HG03196 (cell line): ENCODE data around the gene C2CD4C.
"Not testable (repeated sequence)": the region's sequence is repeated elsewhere in the genome, so short reads cannot be mapped to it uniquely, and the experiment has no call there.

Source experiments
- ATAC-seq: cut with Tn5 transposase; IDR thresholded peaks from one replicate; pipeline ENCODE4 v1.9.1; 2021; ENCODE audit not compliant: unreplicated experiment

The C2CD4C gene

DNA sequence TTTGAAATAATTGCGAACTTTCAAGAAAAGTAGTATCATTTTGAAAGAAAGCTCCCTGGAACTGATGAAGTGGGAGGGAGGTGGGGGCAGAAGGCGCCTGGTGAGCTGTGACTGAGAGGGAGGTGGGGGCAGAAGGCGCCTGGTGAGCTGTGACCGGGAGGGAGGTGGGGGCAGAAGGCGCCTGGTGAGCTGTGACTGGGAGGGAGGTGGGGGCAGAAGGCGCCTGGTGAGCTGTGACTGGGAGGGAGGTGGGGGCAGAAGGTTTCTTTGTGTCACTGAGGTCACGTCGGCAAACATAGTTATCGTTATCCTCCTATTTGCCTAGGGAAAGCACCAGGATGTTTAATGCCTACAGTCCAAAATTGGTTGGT is 24.2 kb downstream of the C2CD4C start:
- no peak for ATAC-seq

GRCh38 chr19:383922-384798 is 24.8 kb downstream of the C2CD4C start:
- no peak for ATAC-seq

- ATAC-seq: no peak
Measured at GRCh38 chr19:383040-383439, 25.9 kb downstream of the C2CD4C start.

GRCh38 chr19:382578-382977 is 26.4 kb downstream of the C2CD4C start:
- peak; percentile 53 for ATAC-seq

- ATAC-seq: not testable (repeated sequence)
Measured at GRCh38 chr19:381901-382300, 27.0 kb downstream of the C2CD4C start.

- not testable (repeated sequence) for ATAC-seq
Measured at GRCh38 chr19:380618-381219, 28.2 kb downstream of the C2CD4C start.

DNA sequence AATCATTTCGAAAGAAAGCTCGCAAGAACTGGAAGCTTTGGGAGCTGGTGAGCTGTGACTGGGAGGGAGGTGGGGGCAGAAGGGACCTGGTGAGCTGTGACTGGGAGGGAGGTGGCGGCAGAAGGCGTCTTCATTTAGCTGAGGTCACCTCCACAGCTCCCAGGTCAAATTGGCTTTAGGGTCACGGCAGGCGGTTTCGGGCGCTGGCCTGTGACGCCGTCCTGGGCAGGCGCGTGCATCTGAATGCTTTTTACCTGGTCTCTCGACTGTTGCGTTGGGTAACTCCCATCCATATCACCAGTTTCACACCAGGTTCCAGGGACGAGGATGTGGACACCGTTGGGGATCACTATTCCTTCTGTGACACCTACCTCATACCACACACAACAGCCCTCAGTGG is 29.2 kb downstream of the C2CD4C start:
- ATAC-seq: no peak

DNA sequence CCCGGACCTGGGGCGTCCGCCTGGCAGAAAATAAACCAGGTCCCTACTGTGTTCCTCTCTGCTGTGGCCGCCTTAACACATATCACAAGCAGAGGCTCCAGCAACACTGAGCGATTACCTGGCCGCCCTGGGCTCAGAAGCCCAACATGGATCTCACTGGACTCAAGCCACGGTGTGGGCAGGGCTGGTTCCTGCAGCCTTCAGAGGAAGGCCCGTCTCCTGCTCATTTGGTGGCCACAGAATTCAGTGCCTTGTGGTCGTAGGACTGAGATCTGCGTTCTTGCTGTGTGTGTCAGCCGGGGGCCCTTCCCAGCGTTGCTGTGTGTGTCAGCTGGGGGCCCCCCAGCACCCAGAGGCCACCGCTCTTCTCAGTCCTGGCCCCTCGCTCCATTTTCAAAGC is 30.2 kb downstream of the C2CD4C start:
- ATAC-seq: no peak

DNA sequence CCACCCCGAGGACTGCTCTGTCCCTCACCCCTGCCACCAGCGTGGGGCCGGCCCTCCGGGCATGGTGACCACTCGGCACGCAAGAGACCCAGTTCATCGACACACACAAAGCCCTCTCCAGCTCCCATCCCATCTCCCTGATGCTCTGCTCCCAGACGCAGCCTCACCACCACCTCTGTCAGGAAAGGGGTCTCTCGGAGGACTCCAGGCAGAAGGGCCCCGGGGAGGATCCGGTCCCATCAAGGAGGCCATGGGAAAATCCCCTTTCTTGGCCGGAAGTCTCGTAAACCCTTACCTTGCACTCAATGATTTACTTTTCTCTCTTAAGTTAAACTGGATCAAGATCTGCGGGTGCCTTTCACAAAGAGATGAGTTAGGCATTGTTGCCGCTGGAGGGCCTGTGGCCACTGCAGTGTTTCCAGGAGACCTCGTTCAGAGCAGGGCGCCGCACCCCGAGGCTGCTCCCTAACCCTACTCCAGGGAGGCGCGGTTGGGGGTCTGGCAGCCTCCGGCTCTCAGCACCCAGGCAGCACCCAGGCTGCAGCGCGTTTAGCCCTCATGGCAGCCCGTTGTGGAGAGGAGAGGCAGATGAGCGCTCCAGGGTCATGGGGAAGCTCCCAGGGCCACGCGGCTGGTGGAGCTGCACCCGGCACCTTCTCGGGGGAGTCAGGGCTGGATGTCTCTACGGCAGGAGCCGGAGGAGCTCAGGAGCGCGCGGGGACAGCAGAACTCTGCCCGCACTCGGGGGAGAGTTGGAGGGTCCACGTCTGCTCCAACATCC is 31.0 kb downstream of the C2CD4C start:
- no peak for ATAC-seq

GRCh38 chr19:376111-376470 is 32.9 kb downstream of the C2CD4C start:
- ATAC-seq: no peak

- ATAC-seq: no peak
Measured at GRCh38 chr19:375395-376110, 33.4 kb downstream of the C2CD4C start.

- ATAC-seq: no peak
Measured at GRCh38 chr19:374886-375235, 34.1 kb downstream of the C2CD4C start.

DNA sequence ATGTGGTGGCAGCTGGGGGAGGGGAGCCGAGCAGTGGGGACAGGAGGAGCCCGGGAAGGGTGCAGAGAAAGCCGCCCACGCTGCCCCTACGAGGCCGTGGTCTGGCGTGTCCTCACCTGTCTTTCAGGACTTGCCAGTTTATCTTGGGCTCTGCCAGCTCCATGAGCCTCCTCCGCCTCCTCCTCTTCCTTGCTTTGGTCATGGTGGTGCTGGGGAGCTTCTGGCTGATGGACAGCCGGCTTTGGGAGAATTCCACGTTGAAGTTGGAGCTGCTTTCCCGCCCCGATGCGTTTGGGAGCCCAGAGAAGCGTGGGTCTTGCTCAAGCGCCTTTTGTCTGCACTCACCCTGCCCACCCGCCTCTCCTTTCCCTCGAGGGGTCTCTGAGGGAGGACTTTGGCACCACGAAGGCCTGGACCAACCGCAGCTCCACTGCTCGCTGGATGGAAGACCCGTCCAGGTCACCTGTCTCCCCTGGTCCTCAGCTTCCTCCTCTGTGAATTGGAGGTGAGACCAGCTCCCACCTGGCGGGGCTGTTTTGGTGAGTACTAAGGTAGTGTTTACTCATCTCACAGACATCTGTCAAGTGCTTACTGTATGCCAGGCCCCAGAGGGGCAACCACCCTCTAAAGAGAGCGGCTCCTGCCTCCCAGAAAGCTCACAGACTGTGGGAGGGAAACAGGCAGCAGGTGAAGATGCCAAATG is 34.6 kb downstream of the C2CD4C start:
- ATAC-seq: no peak

GRCh38 chr19:373391-374182 is 35.4 kb downstream of the C2CD4C start:
- ATAC-seq: no peak

- ATAC-seq: no peak
Measured at GRCh38 chr19:372306-372890, 36.5 kb downstream of the C2CD4C start.

GRCh38 chr19:371501-372168 is 37.3 kb downstream of the C2CD4C start:
- no peak for ATAC-seq

DNA sequence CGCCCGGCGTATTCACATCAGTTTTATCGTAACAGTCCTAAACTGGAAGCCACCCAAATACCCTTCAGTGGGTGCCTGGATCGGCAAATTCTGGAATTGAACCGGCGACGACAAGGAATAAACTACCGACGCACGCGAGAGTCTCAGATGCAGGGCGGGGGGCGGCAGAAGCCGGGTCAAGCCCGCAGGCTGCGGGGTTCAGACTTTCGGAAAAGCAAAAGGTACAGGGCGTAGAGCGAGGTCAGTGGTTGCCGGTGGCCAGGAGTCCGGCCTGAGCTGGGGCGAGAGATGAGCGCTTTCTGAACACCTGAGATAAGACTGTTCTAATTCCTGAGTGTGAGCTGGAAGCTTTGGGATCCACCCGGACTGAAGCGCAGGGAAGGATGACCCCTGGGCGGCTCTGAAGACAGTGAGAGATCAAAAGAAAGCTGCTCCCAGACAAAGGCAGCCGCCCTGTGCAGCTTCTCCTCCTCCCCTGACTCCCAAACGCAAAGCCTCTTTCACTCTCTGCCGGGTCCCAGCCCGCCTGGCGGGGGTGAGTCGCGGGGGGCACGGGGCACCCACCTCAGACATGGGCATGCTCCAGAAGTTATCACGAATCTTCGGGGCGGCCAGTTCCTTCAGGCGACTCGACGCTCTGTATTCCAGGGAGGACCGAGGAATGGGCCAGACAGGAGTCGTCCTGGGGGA is 38.2 kb downstream of the C2CD4C start:
- ATAC-seq: no peak

DNA sequence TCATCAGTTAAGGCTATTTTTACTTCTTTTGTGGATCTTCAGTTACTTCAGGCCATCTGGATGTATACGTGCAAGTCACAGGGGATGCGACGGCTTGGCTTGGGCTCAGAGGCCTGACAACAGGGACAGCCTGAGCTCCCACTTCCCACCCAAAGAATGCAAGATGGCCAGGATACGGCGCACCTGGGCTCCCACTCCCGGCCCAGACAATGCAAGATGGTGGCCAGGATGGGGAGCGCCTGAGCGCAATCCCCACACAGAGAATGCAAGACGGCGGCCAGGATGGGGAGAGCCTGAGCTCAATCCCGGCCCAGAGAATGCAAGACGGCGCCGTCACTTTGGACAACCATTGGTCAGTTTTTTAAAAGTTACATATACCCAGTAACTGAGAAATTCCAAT is 39.1 kb downstream of the C2CD4C start:
- ATAC-seq: no peak
